ENCODE results near the gene BBS2. TPM values are rescaled to one million over a fixed set of nuclear protein-coding genes. Genes with fewer than 3 reads are reported as not detected.
A peak's percentile ranks its signal among the peaks of the same experiment; 100 is the strongest.
"Not testable (repeated sequence)": the region's sequence is repeated elsewhere in the genome, so short reads cannot be mapped to it uniquely, and the experiment has no call there.

Gene BBS2
- polyA plus RNA-seq, 5 donors = 60.1 to 108 (median 92.8) TPM

- DNase-seq = no peak
Observed at GRCh38 chr16:56530872-56531271, 11.0 kb upstream of the BBS2 start.

GRCh38 chr16:56525236-56525635 lies 5.4 kb upstream of the BBS2 start:
- DNase-seq = no peak

DNA sequence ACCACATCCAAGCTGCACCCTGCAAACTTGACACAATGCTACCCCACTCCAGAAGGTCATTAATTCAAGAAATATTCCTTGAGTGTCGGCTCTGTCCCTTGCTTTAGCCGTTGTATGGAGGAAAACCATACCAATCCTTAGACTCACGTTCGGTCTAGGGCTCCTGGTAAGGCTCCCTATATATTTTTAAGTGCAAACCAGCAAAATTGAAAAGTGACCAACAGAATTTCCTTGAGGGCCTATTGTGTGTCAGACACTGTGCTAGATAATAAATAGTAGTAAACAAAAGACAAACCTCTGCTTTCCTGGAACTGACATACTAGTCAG lies 390 bp upstream of the BBS2 start:
- no peak for DNase-seq

- DNase-seq = no peak
Observed at GRCh38 chr16:56518425-56518824, 1.4 kb downstream of the BBS2 start.

GRCh38 chr16:56517206-56517605 lies 2.6 kb downstream of the BBS2 start:
- DNase-seq = no peak

GRCh38 chr16:56515665-56516064 lies 4.2 kb downstream of the BBS2 start:
- no peak for DNase-seq

DNA sequence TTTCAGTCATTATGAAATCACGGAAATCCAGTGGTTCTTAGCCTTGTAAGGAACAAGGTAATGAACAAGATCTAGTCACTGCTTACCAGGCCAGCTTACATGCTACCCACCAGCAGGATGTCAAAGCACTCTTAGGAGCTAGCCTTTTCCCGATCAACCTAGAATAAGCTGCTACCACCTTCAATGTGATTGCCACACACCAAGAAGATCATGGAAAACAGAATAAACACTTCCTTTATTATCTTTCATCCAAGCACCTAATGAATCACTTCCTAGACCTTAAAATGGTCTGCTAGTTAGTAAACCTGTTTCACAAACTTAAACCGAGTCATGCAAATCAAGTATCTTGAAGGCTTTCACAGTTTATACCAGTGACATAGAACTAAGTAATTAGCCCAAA lies 5.0 kb downstream of the BBS2 start:
- no peak for DNase-seq

DNA sequence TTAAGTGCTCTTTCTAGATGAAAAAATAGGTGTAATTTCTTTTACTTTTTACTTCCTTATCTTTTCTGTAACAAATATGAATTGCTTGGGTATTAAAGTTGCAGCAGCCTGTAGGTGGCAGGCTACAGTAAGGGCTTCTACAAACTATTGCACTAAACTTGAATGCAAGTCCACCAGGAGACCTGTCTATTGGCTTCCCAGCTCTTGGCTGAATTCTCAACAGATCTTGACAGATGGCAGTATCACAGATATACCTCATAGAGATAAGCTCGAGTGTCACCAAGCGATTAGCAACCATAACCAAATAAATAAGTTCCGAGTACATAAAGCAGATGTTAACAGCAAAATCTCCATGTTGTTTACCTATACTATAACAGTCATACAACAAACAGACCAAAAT lies 5.9 kb downstream of the BBS2 start:
- peak in 1 of 2 donors; percentile 22 for DNase-seq

- DNase-seq = no peak
Observed at GRCh38 chr16:56513091-56513490, 6.7 kb downstream of the BBS2 start.

DNA sequence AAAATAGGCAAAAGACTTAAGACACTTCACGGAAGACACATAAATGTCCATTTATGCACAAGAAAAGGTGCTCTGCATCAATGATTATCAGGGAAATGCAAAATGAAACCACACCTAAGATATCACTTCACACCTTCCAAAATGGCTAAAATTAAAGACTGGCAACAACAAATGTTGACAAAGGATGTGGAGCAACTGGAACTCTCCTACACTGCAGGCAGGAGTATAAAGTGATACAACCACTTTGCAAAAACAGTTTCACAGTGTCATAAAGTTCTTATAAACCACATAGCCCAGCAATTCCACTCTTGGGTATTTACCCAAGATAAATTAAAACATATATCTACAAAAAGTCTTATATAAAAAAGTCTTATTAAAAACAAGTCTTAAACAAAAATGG lies 7.8 kb downstream of the BBS2 start:
- DNase-seq = no peak

- DNase-seq = no peak
Observed at GRCh38 chr16:56510544-56510943, 9.3 kb downstream of the BBS2 start.

- DNase-seq = no peak
Observed at GRCh38 chr16:56506941-56507340, 12.9 kb downstream of the BBS2 start.

DNA sequence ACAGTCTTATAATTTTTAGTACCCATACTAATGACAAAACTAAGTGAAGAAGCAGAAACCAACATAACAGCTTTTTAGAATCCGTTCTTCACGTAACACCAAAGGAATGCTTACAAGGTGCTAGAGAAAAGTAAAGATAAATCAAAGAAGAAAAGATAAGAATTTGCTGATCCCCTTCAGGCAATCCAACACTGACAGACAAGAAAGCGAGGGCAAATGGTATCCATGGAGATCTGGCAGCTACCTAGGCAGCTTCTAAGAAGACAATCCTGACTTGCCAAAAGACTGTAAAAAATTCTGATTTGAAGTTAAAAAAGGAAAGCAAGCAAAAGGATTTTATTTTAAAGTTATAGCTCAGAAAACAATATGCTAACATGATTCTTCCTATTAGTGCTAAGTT lies 14.6 kb downstream of the BBS2 start:
- DNase-seq = no peak

DNA sequence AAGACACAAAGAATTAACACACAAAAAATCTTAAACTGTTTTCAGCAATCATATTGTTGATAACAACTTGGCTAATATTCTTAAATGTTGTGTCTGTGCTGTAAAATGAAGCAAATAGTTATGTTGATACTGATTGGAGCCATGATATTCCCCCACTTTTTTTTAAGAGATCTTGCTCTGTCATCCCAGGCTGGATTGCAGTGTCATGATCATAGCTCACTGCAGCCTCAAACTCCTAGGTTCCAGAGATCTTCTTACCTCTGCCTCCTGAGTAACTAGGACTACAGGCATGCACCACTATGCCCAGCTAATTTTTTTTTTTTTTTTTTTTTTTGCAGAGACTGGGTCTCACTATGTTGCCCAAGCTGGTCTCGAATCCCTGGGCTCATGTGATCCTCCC lies 26.0 kb downstream of the BBS2 start:
- no peak for DNase-seq

- DNase-seq = no peak
Observed at GRCh38 chr16:56493126-56493525, 26.7 kb downstream of the BBS2 start.

- DNase-seq = no peak
Observed at GRCh38 chr16:56491657-56492261, 28.1 kb downstream of the BBS2 start.

DNA sequence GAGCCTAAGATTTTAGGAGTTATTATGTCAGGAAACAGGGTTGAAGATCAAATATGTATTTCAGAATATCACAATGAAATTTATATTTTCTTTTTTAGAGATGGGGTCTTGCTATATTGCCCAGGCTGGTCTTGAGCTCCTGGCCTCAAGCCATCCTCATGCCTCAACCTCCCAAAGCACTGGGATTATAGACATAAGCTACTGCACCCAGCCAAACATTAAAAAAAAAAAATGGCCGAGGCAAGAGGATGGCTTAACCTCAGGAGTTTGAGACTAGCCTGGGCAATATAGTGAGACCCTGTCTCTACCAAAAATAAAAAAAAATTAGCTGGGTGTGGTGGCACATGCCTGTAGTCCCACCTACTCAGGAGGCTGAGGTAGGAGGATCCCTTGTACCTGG lies 31.0 kb downstream of the BBS2 start:
- DNase-seq = not testable (repeated sequence)

- DNase-seq = no peak
Observed at GRCh38 chr16:56488035-56488434, 31.8 kb downstream of the BBS2 start.

DNA sequence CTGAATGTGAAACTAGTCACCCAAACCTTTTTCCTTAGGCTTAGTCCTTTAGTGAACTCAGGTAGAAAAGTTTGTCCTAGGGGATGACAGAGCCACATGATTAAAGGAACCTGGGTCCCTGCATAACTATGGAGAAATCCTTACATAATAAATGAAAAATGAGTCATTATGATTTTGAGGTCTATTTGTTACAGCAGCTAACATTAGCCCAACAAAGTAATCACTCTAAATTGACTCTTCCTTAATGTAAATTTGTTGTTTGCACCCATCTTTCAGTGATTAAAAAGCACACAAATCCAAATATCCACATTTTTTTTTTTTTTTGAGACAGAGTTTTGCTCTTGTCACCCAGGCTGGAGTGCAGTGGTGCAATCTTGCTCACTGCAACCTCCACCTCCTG lies 36.4 kb downstream of the BBS2 start:
- no peak for DNase-seq

DNA sequence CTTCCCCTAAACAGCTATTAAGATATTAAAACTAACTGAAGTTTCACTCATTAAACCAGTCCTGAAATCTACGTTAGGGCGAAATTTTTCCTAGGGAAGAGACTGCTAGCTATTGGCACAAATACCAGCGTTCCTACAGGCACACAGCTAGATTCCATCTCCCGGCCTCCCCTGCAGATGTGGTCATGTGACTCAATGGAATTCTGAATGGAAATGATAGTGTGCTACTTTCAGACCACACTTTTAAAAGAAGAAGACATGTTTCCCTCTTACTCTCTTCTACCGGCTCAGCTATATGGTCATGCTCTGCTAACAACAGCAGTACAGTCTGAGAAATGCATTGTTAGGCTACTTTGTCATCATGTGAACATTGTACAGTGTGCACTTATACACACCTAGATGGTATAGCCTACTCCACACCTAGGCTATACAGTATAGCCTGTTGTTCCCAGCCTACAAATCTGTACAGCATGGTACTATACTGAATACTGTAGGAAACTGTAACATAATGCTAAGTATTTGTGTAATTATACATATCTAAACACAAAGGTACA lies 37.1 kb downstream of the BBS2 start:
- DNase-seq = no peak

DNA sequence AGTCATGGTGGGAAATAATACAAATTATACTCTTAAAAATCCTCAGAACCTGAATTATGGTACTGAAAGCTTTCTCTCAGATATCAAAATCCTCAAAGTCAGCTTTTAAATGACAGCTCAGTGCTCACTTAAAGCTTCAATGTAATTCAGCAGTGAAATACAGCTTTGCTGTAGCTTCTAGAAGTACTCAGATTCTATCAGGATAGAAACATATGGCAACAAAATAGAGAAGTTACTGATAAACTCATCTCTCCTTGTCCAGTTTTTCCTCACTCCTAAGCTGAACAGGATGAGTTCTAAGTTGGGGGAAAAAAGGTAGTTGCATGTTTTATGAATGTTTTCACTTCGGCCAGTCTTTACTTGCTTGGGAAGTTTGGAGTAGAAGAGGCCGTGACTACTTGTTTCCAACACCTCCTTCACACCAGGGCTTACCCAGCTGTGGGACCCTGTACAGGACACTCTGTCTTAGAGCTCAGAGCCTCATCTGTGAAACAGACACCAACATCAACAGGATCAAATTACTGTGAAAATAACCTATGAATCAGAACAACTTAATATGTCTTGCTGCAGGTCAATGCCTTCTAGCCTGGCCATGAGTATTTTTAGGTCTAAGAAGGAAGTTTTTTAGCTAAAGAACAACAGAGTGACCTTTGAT lies 38.2 kb downstream of the BBS2 start:
- no peak for DNase-seq

- no peak for DNase-seq
Observed at GRCh38 chr16:56480776-56481467, 38.9 kb downstream of the BBS2 start.

- no peak for DNase-seq
Observed at GRCh38 chr16:56479469-56479868, 40.4 kb downstream of the BBS2 start.

Measured in right lung (tissue), 5 donors.